ENCODE results near the gene TPSD1. TPM values are rescaled to one million over a fixed set of nuclear protein-coding genes. Genes with fewer than 3 reads are reported as not detected.

TPSD1 gene
- total and polyA plus RNA-seq, 2 donors (not counting 3 experiments of a cell fraction or from before 2014, with no cell fraction given), result not detected

DNA sequence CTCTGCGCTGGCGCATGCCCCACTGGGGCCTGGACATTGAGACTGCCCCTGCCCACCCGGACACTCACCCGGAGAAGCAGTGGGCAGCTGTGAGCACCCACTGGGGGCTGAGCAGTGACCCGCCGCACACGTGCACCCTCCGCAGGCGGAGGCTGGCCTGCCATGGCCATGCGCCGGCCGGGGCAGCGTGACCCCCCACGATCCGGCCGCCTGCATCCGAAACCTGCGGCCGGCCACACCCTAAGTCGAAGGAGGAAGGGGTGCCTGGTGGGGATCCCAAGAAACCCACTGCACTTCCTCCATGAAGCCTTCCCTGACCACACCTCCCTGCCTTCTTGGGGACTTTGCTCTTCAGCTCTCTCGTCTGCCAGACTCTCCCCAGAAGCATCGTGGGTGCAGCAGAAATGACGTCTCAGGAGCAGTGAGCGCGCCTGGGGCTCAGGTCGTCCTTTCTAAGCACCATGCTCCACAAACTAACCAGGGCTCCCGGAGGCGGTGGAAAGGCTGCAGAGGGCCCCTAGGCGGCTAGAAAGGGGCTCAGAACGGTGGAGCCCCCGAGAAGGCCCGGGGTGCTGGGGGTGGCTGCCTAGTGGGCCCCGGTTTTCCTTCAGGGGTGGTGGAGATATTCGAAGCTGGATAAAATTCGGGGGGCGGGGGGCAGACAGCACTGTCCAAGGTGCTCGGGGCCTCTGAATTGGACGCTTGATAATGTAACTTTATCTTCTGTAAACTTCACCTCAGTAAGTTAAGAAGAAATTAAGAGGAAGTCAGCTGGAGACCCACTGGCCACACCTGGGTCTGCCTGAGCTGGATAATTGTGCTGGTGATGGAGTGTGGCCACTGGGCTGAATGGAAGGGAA is 32.3 kb upstream of the TPSD1 start:
- no peak overlapping the region for H3K9ac ChIP-seq (replicated peaks; ENCODE audit: extremely low read depth, insufficient read depth, low read length)
- ChIA-PET CTCF (no interaction called here), POLR2A (no interaction called here)
- intact Hi-C loops (cut with micrococcal nuclease) (loop anchor here (5.0 kb wide), 1 partner anchor 694 kb away; the partner anchor contains the start of gene HS3ST6), dilution Hi-C loops (cut with MboI; ENCODE audit: extremely low pct_ligation_motif_present, low sequenced_read_pairs) (no loop called here)
- no peaks in the 10 kb centered on the region for H3K79me2 ChIP-seq (ENCODE audit: control insufficient read depth, insufficient read depth, low read length)
- H3K4me2 ChIP-seq (ENCODE audit: insufficient read depth, low read length), result no peak overlapping the region
- no peaks in the 10 kb centered on the region for H4K20me1 ChIP-seq (replicated peaks; ENCODE audit: control insufficient read depth, extremely low read depth, insufficient read depth, low read length)
- DNase-seq (ENCODE audit: low read depth, low spot score), result no peak
- FAIRE-seq, result no peak
- TF ChIP-seq POLR2AphosphoS5 (IDR thresholded peaks at IDR 0.05; ENCODE audit: insufficient read depth, low read depth, low read length) (no peak), MAX (IDR thresholded peaks at IDR 0.05; ENCODE audit: insufficient read depth, insufficient read length) (no peak), POLR2A (IDR thresholded peaks at IDR 0.05; ENCODE audit: low read depth, low read length) (no peak), GATA2 (IDR thresholded peaks at IDR 0.05; ENCODE audit: insufficient read depth, insufficient read length, low read depth, low read length) (no peak), MYC (IDR thresholded peaks at IDR 0.05; ENCODE audit: low read depth, low read length) (no peak), EZH2 (IDR thresholded peaks at IDR 0.05; ENCODE audit: borderline replicate concordance, low read depth, low read length, severe bottlenecking) (no peak), JUN (IDR thresholded peaks at IDR 0.05; ENCODE audit: borderline replicate concordance, insufficient read depth, insufficient read length, low read depth) (no peak), FOS (IDR thresholded peaks at IDR 0.05; ENCODE audit: borderline replicate concordance, insufficient read depth, low read length) (no peak)
- TF ChIP-seq, protein P1, sequence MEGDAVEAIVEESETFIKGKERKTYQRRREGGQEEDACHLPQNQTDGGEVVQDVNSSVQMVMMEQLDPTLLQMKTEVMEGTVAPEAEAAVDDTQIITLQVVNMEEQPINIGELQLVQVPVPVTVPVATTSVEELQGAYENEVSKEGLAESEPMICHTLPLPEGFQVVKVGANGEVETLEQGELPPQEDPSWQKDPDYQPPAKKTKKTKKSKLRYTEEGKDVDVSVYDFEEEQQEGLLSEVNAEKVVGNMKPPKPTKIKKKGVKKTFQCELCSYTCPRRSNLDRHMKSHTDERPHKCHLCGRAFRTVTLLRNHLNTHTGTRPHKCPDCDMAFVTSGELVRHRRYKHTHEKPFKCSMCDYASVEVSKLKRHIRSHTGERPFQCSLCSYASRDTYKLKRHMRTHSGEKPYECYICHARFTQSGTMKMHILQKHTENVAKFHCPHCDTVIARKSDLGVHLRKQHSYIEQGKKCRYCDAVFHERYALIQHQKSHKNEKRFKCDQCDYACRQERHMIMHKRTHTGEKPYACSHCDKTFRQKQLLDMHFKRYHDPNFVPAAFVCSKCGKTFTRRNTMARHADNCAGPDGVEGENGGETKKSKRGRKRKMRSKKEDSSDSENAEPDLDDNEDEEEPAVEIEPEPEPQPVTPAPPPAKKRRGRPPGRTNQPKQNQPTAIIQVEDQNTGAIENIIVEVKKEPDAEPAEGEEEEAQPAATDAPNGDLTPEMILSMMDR (IDR thresholded peaks at IDR 0.05; ENCODE audit: extremely low read depth in 1 of 2, insufficient read depth in 1 of 2, low read depth in 1 of 2, low read length in 2 of 2), result no peak
- no peaks in the 10 kb centered on the region for H3K9me1 ChIP-seq (replicated peaks; ENCODE audit: control insufficient read depth, extremely low read depth, insufficient read depth, low read length)
- H3K9me3 ChIP-seq (replicated peaks; ENCODE audit: control insufficient read depth, insufficient read depth, low read length), result no peaks in the 10 kb centered on the region
- BruUV-seq (replicated peaks), result no TSS peak
- H3K36me3 ChIP-seq (ENCODE audit: control insufficient read depth in 2 of 2, extremely low read depth in 1 of 2, insufficient read depth in 2 of 2, low read length in 2 of 2), result no peaks in the 10 kb centered on the region
- H3K27me3 ChIP-seq (ENCODE audit: control insufficient read depth in 2 of 2, insufficient read depth in 2 of 2, low read length in 2 of 2), result no peaks in the 10 kb centered on the region
- H3K4me1 ChIP-seq (ENCODE audit: control insufficient read depth, extremely low read depth, insufficient read depth, low read length), result no peaks in the 10 kb centered on the region
- H2AFZ ChIP-seq (ENCODE audit: low read depth, low read length), result no peak overlapping the region
- H3K4me3 ChIP-seq (replicated peaks in 1 of 3; ENCODE audit: insufficient read depth in 1 of 3, low read depth in 1 of 3, low read length in 3 of 3), result no peak overlapping the region
- no peak overlapping the region for H3K27ac ChIP-seq (ENCODE audit: insufficient read depth, low read depth, low read length)

Data from endothelial cell of umbilical vein (primary cell).